ENCODE results near the gene PYGO2.

The PYGO2 gene

DNA sequence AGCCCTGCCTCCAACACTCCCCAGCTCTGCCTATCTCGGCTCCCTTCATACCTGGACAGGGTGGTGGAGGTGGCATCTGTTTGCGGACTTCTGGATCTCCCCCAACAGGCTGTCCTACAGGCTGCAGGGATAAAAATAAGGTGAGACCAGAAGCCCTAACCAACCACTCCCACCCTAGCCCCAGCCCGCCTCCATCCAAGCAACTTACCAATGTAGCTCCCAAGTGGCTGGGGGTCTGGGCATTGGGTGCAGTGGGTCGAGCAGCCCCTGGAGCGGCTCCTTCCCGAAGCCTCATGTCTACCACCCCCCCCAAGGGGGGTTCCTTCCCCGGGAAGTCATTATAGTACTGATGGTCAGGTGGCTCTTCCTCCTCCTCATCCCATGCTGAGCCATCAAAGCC lies 4.5 kb upstream of the PYGO2 start:
- peaks cover 3% of the 10 kb centered on the region; the same call in 1 of the 2 replicates for H3K36me3 ChIP-seq (ENCODE audit: low read length)
- H3K4me2 ChIP-seq (ENCODE audit: low read depth, low read length, poor library complexity, severe bottlenecking) = no peak overlapping the region
- H3K4me3 ChIP-seq (ENCODE audit: insufficient read depth, low read length, poor library complexity, severe bottlenecking) = no peak overlapping the region
- peaks cover 16% of the 10 kb centered on the region; the same call in 1 of the 2 replicates for H3F3A ChIP-seq (ENCODE audit: insufficient read depth)
- H4K20me1 ChIP-seq (ENCODE audit: low read depth, low read length) = no peaks in the 10 kb centered on the region
- no peaks in the 10 kb centered on the region for H3K27me3 ChIP-seq (ENCODE audit: low read length)
- H3K9me3 ChIP-seq (ENCODE audit: insufficient read depth, low read length) = no peaks in the 10 kb centered on the region
- H3K27ac ChIP-seq (ENCODE audit: low read depth, low read length) = no peak overlapping the region
- peaks cover 12% of the 10 kb centered on the region for H3K79me2 ChIP-seq (ENCODE audit: insufficient read depth, low read length)
- TF ChIP-seq EZH2phosphoT487 (conservative IDR thresholded peaks at IDR 0.05; ENCODE audit: low read length) = no peak
- TF ChIP-seq, protein P1, sequence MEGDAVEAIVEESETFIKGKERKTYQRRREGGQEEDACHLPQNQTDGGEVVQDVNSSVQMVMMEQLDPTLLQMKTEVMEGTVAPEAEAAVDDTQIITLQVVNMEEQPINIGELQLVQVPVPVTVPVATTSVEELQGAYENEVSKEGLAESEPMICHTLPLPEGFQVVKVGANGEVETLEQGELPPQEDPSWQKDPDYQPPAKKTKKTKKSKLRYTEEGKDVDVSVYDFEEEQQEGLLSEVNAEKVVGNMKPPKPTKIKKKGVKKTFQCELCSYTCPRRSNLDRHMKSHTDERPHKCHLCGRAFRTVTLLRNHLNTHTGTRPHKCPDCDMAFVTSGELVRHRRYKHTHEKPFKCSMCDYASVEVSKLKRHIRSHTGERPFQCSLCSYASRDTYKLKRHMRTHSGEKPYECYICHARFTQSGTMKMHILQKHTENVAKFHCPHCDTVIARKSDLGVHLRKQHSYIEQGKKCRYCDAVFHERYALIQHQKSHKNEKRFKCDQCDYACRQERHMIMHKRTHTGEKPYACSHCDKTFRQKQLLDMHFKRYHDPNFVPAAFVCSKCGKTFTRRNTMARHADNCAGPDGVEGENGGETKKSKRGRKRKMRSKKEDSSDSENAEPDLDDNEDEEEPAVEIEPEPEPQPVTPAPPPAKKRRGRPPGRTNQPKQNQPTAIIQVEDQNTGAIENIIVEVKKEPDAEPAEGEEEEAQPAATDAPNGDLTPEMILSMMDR (IDR thresholded peaks at IDR 0.05; ENCODE audit: insufficient read depth, low read length, poor library complexity, severe bottlenecking) = no peak
- H3K9me2 ChIP-seq (replicated peaks; ENCODE audit: insufficient read depth, low read length) = no peaks in the 10 kb centered on the region
- H2AFZ ChIP-seq (ENCODE audit: low read depth, low read length, severe bottlenecking) = no peak overlapping the region
- no peak overlapping the region for H3K9ac ChIP-seq (ENCODE audit: low read length)

DNA sequence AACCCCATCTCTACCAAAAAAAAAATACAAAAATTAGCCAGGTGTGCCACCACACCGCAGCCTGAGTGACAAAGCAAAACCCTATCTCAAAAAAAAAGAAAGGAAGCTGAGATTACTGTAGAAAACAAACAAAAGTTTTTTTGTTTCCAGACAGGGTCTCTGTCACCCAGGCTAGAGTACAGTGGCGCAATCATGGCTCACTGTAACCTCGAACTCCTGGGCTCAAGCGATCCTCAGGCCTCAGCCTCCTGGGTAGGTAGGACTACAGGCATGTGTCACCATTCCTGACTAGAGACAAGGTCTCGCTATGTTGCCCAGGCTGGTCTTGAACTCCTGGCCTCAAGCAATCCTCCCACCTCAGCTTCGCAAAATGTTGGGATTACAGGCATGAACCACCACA lies 2.8 kb upstream of the PYGO2 start:
- H3F3A ChIP-seq (ENCODE audit: insufficient read depth) = peaks cover 22% of the 10 kb centered on the region; the same call in 1 of the 2 replicates
- no peak for TF ChIP-seq EZH2phosphoT487 (conservative IDR thresholded peaks at IDR 0.05; ENCODE audit: low read length)
- TF ChIP-seq, protein P1 (IDR thresholded peaks at IDR 0.05; ENCODE audit: insufficient read depth, low read length, poor library complexity, severe bottlenecking) = no peak
- no peaks in the 10 kb centered on the region for H3K9me3 ChIP-seq (ENCODE audit: insufficient read depth, low read length)
- no peak overlapping the region for H3K4me2 ChIP-seq (ENCODE audit: low read depth, low read length, poor library complexity, severe bottlenecking)
- no peaks in the 10 kb centered on the region for H3K27me3 ChIP-seq (ENCODE audit: low read length)
- H3K9ac ChIP-seq (ENCODE audit: low read length) = no peak overlapping the region
- no peak overlapping the region for H2AFZ ChIP-seq (ENCODE audit: low read depth, low read length, severe bottlenecking)
- no peaks in the 10 kb centered on the region for H4K20me1 ChIP-seq (ENCODE audit: low read depth, low read length)
- H3K4me3 ChIP-seq (ENCODE audit: insufficient read depth, low read length, poor library complexity, severe bottlenecking) = no peak overlapping the region
- H3K36me3 ChIP-seq (ENCODE audit: low read length) = peaks cover 3% of the 10 kb centered on the region; the same call in 1 of the 2 replicates
- H3K27ac ChIP-seq (ENCODE audit: low read depth, low read length) = no peak overlapping the region
- peaks cover 12% of the 10 kb centered on the region for H3K79me2 ChIP-seq (ENCODE audit: insufficient read depth, low read length)
- H3K9me2 ChIP-seq (replicated peaks; ENCODE audit: insufficient read depth, low read length) = no peaks in the 10 kb centered on the region

GRCh38 chr1:154963643-154964042 lies 2.1 kb upstream of the PYGO2 start:
- peaks cover 3% of the 10 kb centered on the region; the same call in 1 of the 2 replicates for H3K36me3 ChIP-seq (ENCODE audit: low read length)
- H3K27ac ChIP-seq (ENCODE audit: low read depth, low read length) = no peak overlapping the region
- H4K20me1 ChIP-seq (ENCODE audit: low read depth, low read length) = no peaks in the 10 kb centered on the region
- H3K9ac ChIP-seq (ENCODE audit: low read length) = no peak overlapping the region
- TF ChIP-seq, protein P1 (IDR thresholded peaks at IDR 0.05; ENCODE audit: insufficient read depth, low read length, poor library complexity, severe bottlenecking) = no peak
- no peak for TF ChIP-seq EZH2phosphoT487 (conservative IDR thresholded peaks at IDR 0.05; ENCODE audit: low read length)
- no peaks in the 10 kb centered on the region for H3K9me2 ChIP-seq (replicated peaks; ENCODE audit: insufficient read depth, low read length)
- no peak overlapping the region for H3K4me3 ChIP-seq (ENCODE audit: insufficient read depth, low read length, poor library complexity, severe bottlenecking)
- no peaks in the 10 kb centered on the region for H3K9me3 ChIP-seq (ENCODE audit: insufficient read depth, low read length)
- peaks cover 12% of the 10 kb centered on the region for H3K79me2 ChIP-seq (ENCODE audit: insufficient read depth, low read length)
- peaks cover 22% of the 10 kb centered on the region; the same call in 1 of the 2 replicates for H3F3A ChIP-seq (ENCODE audit: insufficient read depth)
- no peak overlapping the region for H2AFZ ChIP-seq (ENCODE audit: low read depth, low read length, severe bottlenecking)
- H3K4me2 ChIP-seq (ENCODE audit: low read depth, low read length, poor library complexity, severe bottlenecking) = no peak overlapping the region
- no peaks in the 10 kb centered on the region for H3K27me3 ChIP-seq (ENCODE audit: low read length)
